Heart right ventricle (tissue), 16 donors: ENCODE data around the gene MEIOB. TPM values are rescaled to one million over a fixed set of nuclear protein-coding genes. Genes with fewer than 3 reads are reported as not detected.
A peak's percentile ranks its signal among the peaks of the same experiment; 100 is the strongest.

ENCODE experiments used
- ATAC-seq, 8 donors: fragments of 200-7000 bp; cut with Tn5 transposase; one replicate each; pipeline ENCODE4 v1.9.1; 2020; ENCODE audit warnings: mild to moderate bottlenecking in 8 of 8, moderate library complexity in 8 of 8, moderate number of reproducible peaks in 1 of 8
- DNase-seq, 2 donors: peaks; one replicate each; pipeline ENCODE4 v3.0.0-alpha.2; 2020
- H3K27ac ChIP-seq, 10 donors: fragments of 200-600 bp; sonication (generic) in 2 of 10; one replicate each; pipeline versions ENCODE4 v1.5.0 to v1.8.0; 2020 to 2022; ENCODE audit warnings: mild to moderate bottlenecking in 3 of 10
- H3K27me3 ChIP-seq, 7 donors: fragments of 200-600 bp; one replicate each; pipeline ENCODE4 v1.8.0; 2021 to 2022; ENCODE audit warnings: mild to moderate bottlenecking in 2 of 7
- H3K36me3 ChIP-seq, 9 donors: fragments of 200-600 bp; sonication (generic) in 1 of 9; one replicate each; pipeline versions ENCODE4 v1.5.0 to v1.8.0; 2020 to 2022; ENCODE audit warnings: mild to moderate bottlenecking in 2 of 9
- H3K4me1 ChIP-seq, 9 donors: fragments of 200-600 bp; sonication (generic) in 1 of 9; one replicate each; pipeline versions ENCODE4 v1.5.0 to v1.8.0; 2020 to 2022; ENCODE audit warnings: mild to moderate bottlenecking in 4 of 9
- H3K4me3 ChIP-seq, 10 donors: fragments of 200-600 bp; sonication (generic) in 2 of 10; one replicate each; pipeline versions ENCODE4 v1.5.0 to v1.8.0; 2020 to 2022; ENCODE audit warnings: mild to moderate bottlenecking in 7 of 10, moderate library complexity in 2 of 10
- H3K9me3 ChIP-seq, 11 donors: fragments of 200-600 bp in 10 of 11; sonication (generic) in 2 of 11; one replicate each; pipeline versions ENCODE4 v1.5.0 to v1.8.0; 2013 to 2022; ENCODE audit warnings: mild to moderate bottlenecking in 2 of 11, control low read depth in 1 of 11, moderate library complexity in 1 of 11
- WGBS, 2 donors: extraction: QIAGEN DNeasy Blood & Tissue Kit; methylation state at CpG; one replicate each; pipeline ENCODE4 v1.1.7; 2013; ENCODE audit warnings: inconsistent platforms in 1 of 2; 5-methylcytosine and 5-hydroxymethylcytosine counted together
- intact Hi-C, 10 donors: fragments of 100-400 bp; cut with DNase I; formaldehyde crosslinking; loops; one replicate each; pipeline versions ENCODE4 v1.11.1 to v1.14.2; 2022
- polyA plus RNA-seq, 2 donors: library from polyadenylated mRNA; stranded (reverse); fragments of 200-250 nt; gene quantifications; one replicate each; pipeline ENCODE4 v1.2.3, GENCODE V29; 2013
- total RNA-seq, 10 donors: library from RNA; stranded (reverse); fragmentation: NEBNext Ultra II Directional in 3 of 10; extraction: Animal tissue kit (Norgen Biotek cat#: 25700) in 3 of 10; gene quantifications; one replicate each; pipeline versions ENCODE4 v1.2.1 to v1.2.4, GENCODE V29; 2021 to 2023
- TF ChIP-seq, protein P1 (sequence below), 9 donors: fragments of 200-600 bp; sonication (generic) in 2 of 9; IDR thresholded peaks; one replicate each; pipeline versions ENCODE4 v1.5.0 to v1.8.0; 2021 to 2022; ENCODE audit warnings: antibody characterized with exemption in 9 of 9, mild to moderate bottlenecking in 5 of 9, moderate library complexity in 1 of 9
- donor health status: Arrhythmogenic right ventricular cardiomyopathy.
- donor health status: ischemic (EF 13 %, LVEDD 7.1; RV severe dilation, severe dysfunction).
- donor health status: healthy with polysubstance abuse.
- donor health status: DM: no; HTN: yes; CAD: no.
- donor health status: DM: no; HTN: no; CAD: no.
- donor health status: ischemic (EF 25% LVEDD 6.9; RV normal size, moderate dysfunction).
- donor health status: ischemic (EF 25% LVEDD 5.7; RV mildly dilated, moderate dysfunction).
- donor health status: healthy.
- donor health status: DM: yes; HTN: yes; CAD: no.
- donor health status: Ischemic cardiomyopathy.
- donor health status: ischemic (EF 35%, LVEDD 5.7; RV mildly dilated, moderate dysfunction).
- donor health status: nonischemic (EF 11% LVEDD 7.7; RV severe dilation, severe dysfunction).
- donor health status: DM: yes; HTN: yes; CAD: no.
- donor health status: PGD.
- donor health status: ischemic (EF 29% LVEDD 5.4; RV normal size, mild dysfunction).
- donor health status: nonischemic (EF 23%, LVEDD 6.1; RV moderate dilation, normal function).

MEIOB gene
- total and polyA plus RNA-seq, 12 donors = not detected

DNA sequence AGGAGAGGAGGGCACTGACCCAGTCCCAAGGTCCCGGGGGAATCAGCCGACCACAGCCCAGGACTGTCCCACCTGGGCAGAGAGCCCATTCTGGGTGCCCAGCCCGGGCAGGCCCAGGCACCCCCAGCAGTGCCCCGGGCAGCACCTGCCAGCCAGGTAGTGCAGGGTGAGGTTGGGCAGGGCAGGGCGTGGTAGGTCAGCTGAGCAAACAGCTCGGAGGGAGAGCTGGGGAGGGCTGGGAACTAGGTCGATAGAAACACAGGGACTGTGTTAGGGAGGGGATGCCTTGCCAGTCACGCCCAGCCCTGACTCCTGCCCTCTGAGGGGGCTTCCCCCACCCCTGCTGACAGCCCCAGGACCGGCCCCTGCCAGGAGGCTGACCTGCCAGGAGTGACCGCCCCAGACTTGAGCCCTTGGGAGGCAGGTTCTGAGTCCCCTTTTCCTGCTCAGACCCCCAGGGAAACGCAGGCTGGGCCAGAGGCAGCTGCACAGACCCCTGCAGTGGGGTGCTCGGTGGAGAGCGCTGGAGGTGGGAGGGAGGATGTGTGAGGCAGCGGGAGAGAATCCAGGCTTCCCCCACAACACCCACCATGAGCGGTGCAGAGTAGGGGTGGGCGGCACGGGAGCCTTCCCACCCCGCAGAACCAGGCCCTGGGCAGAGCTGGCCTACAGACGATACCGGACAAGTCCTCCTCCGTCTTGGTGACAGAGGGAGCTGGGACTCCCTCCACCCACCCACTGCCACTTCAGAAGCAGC, 41.5 kb upstream of the MEIOB start:
- TF ChIP-seq, protein P1, sequence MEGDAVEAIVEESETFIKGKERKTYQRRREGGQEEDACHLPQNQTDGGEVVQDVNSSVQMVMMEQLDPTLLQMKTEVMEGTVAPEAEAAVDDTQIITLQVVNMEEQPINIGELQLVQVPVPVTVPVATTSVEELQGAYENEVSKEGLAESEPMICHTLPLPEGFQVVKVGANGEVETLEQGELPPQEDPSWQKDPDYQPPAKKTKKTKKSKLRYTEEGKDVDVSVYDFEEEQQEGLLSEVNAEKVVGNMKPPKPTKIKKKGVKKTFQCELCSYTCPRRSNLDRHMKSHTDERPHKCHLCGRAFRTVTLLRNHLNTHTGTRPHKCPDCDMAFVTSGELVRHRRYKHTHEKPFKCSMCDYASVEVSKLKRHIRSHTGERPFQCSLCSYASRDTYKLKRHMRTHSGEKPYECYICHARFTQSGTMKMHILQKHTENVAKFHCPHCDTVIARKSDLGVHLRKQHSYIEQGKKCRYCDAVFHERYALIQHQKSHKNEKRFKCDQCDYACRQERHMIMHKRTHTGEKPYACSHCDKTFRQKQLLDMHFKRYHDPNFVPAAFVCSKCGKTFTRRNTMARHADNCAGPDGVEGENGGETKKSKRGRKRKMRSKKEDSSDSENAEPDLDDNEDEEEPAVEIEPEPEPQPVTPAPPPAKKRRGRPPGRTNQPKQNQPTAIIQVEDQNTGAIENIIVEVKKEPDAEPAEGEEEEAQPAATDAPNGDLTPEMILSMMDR (IDR thresholded peaks at IDR 0.05) = no peak
- H3K9me3 ChIP-seq = no peaks in the 10 kb centered on the region
- H3K4me1 ChIP-seq = peaks cover 0 to 2% (median 0%) of the 10 kb centered on the region in 9 donors
- 38 to 46% methylated on average over 21 of the region's 21 CpGs for WGBS, 2 donors
- H3K27me3 ChIP-seq = peaks cover 7 to 85% (median 68%) of the 10 kb centered on the region in 7 donors
- no peak overlapping the region for H3K27ac ChIP-seq
- no peak for DNase-seq
- no peaks in the 10 kb centered on the region for H3K36me3 ChIP-seq
- ATAC-seq = peak in 1 of 8 donors; percentile 21
- no peak overlapping the region for H3K4me3 ChIP-seq
- intact Hi-C loops = no loop called here

DNA sequence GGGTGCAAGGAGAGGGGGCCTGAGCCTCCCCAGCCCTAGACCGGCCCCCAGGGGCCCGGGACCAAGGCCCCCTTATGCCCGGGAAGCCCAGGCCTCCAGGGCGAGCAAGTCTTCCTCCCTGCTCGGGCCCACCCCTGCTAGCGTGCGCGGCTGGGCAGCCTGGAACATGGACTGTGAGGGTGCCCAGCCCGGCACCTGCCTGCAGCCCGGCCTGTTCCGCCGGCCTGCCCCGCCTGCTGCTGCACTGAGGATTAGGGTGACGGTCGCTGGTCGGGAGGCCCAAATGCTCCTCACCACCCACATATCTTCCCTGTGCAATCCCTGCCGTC, 40.2 kb upstream of the MEIOB start:
- Histone ChIP-seq H3K9me3 (no peaks in the 10 kb centered on the region), H3K27ac (no peak overlapping the region), H3K27me3 (peaks cover 0 to 88% (median 71%) of the 10 kb centered on the region in 7 donors), H3K4me3 (no peak overlapping the region), H3K36me3 (no peaks in the 10 kb centered on the region), H3K4me1 (no peaks in the 10 kb centered on the region)
- ATAC-seq (no peak), DNase-seq (no peak)
- intact Hi-C loops = no loop called here
- TF ChIP-seq, protein P1 (IDR thresholded peaks at IDR 0.05) = no peak
- WGBS, 2 donors = 83 to 84% methylated on average over 16 to 17 of the region's 17 CpGs

DNA sequence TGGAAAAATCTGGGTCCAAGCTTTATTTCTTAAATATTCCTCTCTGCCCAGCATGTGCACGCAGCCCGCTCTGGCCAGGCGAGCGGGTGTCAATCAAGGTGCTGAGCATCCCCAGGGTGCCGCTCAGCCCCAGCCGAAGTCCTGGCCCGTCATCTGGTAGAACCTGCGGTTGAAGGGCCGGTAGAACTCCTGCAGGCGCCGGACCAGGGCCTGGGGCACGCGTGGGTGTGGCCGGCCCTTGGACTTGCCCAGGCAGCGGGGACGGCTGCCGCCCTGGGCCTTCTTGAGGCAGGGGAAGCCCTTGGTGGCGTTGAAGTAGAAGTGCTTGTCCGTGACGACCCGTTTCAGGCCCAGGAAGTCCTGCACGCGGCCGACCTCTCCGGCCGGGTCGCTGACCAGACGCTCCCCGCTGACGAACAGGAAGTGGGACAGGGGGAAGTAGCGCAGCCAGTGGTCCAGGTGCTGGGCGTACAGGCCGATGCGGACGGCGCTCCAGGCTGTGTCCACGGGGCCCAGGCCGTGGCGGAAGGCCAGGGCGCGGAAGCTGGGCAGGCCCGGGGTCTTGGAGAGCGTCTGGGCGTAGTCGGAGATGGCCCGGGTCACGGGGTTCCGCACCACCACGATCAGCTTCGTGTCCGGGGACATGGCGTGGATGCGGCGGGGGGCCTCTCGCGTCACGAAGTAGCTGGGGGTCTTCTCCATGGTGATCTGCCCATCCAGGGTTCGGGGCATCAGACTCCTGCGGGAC, 39.7 kb upstream of the MEIOB start:
- Histone ChIP-seq H3K27me3 (peaks cover 0 to 87% (median 71%) of the 10 kb centered on the region in 7 donors), H3K27ac (no peak overlapping the region), H3K36me3 (no peaks in the 10 kb centered on the region), H3K4me3 (no peak overlapping the region), H3K4me1 (no peaks in the 10 kb centered on the region), H3K9me3 (no peaks in the 10 kb centered on the region)
- DNase-seq = no peak
- WGBS, 2 donors = 87% methylated on average over 59 of the region's 59 CpGs
- TF ChIP-seq, protein P1 (IDR thresholded peaks at IDR 0.05) = no peak
- no peak for ATAC-seq
- intact Hi-C loops = no loop called here

DNA sequence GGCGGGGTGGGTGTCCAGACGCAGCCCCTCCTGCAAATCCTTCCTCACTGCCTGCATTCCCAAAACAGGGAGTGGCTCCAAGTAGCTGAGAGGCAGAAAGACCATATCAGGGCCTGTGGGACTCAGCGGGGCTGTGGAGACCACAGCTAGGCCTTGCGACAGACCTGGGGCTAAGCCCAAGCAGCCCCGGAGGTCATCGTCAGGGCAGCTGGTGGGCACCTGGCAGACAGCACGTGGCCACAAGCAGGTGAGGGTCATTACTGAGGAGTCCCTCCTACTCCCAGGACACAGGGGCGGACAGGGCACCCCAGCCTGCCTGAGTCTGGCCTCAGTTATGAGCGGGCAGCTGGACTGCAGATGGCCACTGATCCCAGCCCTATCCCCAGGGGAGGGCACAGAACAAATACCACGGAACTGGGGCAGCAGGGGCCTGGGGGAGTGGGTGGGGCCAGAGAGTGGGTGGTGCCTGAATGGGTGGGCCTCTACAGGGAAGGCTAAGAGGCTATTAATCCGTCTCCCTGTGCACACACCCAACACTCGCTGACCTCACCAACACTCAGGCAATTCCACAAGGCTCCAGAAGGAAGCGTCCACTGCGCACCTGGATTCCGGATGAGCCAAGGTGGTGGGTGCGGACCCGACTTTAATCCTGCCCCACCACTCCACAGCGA, 37.7 kb upstream of the MEIOB start:
- TF ChIP-seq, protein P1 (IDR thresholded peaks at IDR 0.05) = no peak
- ATAC-seq = no peak
- Histone ChIP-seq H3K36me3 (no peaks in the 10 kb centered on the region), H3K9me3 (no peaks in the 10 kb centered on the region), H3K27me3 (peaks cover 0 to 86% (median 61%) of the 10 kb centered on the region in 7 donors), H3K4me3 (no peak overlapping the region), H3K4me1 (no peaks in the 10 kb centered on the region), H3K27ac (no peak overlapping the region)
- intact Hi-C loops = no loop called here
- 74 to 77% methylated on average over 18 of the region's 18 CpGs for WGBS, 2 donors
- DNase-seq = no peak
